GM18507 (cell line): ENCODE results near the gene DHRS12.
A peak's percentile ranks its signal among the peaks of the same experiment; 100 is the strongest.

Source experiments
- DNase-seq: peaks from one replicate; pipeline ENCODE4 v3.0.0; 2011; ENCODE audit warnings: low read depth; ENCODE audit not compliant: insufficient read length; ENCODE audit errors: extremely low spot score
- FAIRE-seq: peaks from 2 replicates; lab custom pipeline; 2011; peaks lifted over from hg19 to GRCh38; lab: Jason Lieb, UNC

Gene DHRS12

DNA sequence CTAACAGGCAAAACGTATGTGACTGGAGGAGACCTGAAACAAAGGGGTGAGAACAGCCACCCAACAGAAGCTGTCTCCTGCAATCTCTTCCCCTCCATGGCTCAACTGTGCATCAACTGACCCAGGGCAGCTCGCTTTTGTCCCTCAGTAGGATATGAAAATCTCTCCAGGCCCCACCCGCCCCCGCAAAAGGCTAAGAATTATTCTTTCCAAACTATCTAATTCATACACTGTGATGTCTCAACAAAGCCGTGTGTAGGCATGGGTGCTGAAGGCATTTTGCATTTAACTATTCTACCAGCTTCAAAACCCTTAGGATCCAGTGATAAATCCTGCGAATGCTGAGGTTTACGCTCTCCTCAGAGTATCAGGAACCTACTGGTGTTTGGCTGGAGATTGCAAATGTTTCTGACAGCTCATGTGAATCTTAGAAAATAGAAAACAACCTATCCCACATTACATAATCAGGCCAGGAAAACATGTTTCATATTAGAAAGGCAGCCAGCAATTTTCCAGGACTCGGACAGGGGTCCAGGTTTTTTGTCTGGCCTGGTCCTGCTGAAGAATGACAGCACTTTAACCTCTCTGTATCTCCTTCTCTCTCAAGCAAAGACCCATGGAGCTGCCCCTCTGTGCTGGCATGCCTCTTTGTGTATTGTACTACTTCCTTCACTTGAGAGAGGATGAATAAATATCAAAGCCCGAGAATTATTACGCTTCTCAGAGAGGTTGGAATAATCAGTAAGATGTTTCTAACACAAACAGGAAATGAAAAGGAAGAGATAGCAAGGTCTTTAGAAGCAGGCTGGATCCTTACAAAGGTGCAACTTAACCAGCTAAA is 17.3 kb downstream of the DHRS12 start:
- DNase-seq = no peak
- FAIRE-seq = no peak

DNA sequence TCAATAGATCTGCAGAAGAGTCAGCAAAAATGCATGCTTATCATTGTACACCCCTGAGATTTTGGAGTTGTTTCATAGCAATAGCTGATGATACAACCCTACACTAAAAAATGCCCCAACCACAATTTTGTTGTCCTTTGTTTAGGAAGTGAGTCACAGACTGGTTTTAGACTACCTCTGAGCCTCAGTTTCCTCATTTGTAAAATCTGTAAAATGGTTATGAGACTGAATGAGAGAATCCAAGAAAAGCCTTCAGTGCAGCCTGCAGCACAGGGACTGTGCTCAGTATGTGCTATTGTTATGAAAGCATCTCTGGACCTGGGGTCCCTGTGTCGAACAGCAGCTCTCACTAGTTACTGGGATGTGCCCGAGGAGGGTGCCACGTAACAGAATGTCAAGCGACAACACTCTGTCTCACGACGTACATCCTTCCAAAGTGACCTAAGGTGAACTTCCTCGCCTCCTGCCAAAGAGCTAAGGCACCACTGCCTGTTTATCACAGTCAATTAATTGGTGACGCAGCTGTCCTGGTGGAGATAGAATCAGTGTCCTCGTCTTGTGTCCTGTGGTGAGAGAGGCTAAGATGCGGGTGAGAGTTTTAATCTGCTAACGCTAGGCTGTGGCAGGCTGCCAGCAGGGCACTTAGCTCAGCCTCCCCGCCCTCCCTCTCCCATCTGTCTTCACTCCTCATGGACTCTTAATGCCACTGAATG is 18.1 kb downstream of the DHRS12 start:
- no peak for DNase-seq
- FAIRE-seq = no peak

DNA sequence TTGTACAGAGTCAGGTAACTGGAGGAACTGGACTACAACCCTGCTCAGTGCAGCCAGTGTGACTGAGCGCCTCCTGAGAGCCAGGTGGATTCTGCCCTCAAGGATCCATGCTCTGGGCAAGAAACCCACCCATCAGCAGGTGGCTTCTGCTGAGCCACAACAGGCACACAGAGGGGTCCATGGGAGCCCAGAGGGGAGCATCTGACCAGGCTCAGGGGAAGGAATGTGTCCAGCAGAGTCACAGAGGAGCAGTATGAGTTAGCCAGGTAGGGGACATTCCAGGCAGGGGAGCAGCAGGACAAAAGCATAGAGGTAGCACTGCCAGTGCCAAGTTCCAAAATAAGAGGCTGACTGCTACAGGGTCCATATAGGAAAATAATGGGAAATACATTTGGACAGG is 19.9 kb downstream of the DHRS12 start:
- FAIRE-seq = no peak
- no peak for DNase-seq

DNA sequence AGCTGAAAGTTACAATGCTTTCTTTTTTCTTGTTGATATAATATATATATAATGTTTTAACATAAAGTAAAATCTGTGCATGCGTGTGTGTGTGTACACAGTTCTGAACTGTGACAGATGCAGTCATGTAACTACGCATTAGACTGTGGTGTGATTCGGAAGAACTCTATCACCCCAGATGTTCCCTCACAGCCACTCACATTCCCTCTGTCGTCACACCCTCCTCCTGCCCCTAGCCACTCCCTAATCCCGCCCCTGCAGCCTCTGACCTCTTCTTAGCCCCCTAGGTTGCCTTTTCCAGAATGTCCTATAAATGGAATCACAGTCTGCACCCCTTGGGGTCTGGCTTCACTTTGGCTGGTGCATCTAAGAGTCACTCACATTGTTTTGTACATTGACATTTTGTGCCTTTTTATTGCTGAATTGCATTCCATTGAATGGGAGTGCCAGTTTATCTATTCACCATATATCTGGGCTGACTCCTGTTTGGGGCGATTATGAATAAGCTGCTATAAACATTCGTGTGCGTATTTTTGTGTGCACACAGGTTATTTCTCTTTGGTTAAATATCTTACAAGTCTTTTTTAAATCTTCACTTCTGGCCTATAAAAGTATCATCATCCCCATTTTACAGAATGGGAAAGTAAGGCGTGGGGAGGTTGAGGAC is 20.4 kb downstream of the DHRS12 start:
- FAIRE-seq = no peak
- DNase-seq = no peak

DNA sequence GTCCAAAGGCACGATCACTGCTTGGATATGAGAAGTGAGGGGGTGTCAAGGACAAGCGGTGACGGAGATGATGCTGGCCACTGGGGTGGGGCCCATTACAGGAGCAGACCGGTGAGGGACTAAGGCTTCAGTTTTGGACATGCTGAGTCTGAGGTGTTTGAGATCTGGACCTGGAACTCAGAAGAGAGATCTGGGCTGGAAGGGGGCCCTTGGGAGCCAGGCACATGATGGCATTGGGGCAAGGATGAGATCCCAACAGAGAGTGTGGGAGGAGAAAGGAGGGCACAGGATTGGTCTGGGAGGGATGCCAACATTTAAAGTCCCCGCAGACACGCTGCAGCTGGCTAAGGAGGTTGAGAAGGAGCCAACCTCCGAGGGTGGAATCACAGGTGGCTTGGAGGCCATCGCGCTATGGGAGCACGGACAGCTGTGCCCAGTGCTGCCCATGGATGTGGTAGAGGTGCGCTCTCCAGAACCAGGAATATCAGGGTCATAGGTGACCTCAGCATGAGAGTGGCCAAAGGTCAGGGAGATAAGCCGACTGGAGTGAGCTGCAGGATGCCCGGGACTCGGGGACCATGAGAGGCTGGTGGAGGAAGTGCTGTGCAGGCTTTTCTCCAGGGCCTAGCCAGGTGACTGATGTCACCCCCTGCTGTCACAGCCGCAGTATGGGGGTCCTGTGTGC is 21.8 kb downstream of the DHRS12 start:
- DNase-seq = no peak

DNA sequence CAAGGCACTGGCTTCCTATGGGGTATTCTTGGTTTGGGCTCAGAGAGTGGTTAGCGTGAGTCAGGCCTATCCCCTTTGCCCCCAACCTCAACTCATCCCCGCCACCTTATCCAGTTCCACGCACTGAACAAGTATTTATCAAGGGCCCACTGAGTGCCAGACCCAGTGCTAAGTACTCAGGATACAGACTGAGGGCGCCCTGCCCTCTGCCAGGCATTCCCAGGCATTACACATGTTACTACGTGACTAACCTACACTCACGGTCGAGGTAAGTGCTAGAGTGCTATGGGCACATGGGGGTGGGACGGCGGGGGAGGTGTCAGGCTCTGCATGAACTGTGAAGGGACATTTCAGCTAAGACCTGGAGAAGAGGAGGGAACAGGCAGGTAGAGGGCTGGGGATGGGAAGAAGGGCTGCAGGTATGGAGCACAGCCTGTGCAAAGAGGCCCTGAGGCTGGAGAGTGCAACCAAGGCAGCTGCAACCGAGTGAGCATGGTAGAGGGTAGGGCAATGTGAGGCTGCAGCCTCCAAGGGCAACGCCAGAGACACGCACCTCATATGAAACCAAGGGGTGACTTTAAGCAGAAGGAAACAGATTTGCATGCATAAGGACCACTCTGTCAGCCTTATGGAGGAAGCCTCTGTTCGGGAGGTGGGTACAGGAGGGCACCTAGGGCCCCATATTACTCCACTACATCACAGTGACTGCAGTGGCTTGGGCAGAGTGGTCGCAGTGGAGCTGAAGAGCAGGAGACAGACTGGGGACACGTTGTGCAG is 22.5 kb downstream of the DHRS12 start:
- DNase-seq (no peak), FAIRE-seq (no peak)

More for the DNA sequence above, 21.8 kb downstream of the DHRS12 start:
- FAIRE-seq = no peak

DNA sequence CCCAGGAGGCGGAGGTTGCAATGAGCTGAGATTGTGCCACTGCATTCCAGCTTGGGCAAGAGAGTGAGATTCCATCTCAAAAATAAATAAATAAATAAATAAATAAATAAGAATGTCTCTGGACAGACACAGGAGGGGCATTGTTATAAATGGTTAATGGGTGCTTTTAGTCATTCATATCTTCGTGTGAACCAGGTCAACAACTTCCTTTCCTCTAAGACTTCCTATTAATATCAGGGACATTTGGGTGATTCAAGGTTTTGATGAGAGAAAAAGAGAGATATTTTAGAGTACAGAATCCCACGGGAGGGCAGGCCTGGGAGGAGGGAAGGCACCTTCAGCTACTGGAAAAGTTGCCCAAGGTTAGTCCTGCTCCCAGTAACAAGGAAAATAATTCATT is 23.9 kb downstream of the DHRS12 start:
- FAIRE-seq = no peak
- DNase-seq = no peak

DNA sequence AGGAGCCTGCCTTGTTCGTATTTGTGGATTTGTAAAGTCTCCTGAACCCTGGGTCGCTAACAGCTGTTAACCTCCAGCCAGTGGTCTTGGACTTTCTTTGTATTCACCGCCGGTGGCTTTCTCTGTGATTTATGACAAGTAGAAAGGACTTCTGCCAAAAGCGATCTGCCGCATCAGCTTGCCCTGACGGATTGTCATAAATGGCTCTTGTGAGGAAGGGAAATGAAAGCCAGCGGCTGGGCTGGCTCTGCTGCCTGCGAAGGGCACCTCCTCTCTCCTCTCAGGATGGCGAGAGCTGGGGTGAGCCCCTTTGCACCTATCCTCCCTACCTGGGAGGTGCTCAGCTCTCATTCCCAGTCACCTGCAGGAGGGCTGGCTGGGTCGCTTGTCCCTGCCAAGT is 25.6 kb downstream of the DHRS12 start:
- FAIRE-seq (no peak), DNase-seq (no peak)

DNA sequence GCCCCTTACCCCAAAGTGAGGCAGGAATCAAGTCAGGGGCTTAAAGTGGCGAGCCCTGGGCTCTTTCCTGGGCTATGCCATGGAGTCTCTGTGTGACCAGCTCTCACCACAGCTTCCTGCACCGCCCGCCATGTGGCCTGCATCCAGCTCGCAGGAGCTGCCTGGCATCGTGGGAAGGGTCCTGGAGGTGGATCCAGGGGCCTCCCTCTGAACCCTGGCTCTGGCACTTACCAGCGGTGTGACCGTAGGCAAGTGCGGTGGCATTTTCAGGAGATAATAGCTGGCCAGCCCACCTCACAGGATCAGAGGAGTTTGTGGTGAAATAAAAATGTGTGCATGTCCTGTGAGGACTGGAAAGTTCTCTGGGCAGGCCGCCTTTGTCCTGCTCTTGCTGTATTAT is 26.0 kb downstream of the DHRS12 start:
- DNase-seq (no peak), FAIRE-seq (no peak)

DNA sequence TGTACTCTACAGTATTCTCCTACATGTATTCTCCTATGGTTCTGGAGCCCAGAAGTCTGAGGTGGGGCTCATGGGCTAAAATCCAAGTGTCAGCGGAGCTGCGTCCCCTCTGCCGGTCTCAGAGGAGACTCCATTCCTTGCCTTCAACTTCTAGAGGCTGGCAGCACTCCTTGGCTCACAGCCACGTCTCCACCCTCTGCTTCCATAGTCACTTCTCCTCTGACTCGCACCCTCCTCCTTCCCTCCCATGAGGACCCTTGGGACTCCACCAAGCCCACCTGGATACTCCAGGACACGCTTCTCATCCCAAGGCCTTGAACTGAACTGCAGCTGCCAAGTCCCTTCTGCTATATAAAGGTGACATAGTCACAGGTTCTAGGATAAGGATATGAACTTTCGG is 27.8 kb downstream of the DHRS12 start:
- no peak for DNase-seq
- no peak for FAIRE-seq

DNA sequence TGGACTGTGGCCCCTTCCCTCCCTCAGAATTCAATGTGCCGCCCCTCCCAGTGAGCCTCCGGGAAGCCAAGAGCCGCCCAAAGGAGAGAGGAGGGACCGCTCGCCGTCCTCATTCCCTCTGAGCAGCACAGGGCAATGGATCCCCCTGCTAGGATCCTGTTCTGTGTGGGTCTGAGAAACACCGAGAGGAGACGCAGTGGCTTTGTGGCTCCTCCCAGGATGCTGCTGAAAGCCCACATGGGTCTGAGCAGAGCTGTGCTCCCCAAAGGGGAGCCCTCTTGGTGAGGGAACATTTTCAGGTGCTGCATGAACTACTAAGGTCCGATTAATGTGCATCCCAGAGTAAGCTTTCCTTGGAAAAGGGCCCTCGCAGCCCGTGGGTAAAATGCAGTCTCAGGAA is 30.4 kb downstream of the DHRS12 start:
- FAIRE-seq (no peak), DNase-seq (no peak)

DNA sequence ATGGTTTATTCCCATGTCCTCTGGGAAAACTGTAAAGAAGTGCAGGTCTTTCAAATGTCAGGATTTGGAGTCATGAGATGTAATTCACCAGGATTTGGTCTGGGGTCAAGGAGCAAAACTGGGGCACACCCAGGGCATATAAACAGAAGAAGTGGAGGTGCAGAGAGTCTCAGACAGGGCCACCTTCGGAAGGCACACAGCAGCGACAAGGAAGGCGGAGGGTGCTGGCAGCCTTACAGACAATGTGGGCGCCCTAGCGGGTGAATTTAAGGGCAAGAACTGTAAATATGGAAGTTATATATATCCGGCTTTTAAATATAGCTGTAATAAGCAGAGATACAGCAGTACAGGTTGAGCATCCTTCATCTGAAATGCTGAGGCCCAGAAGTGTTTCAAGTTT is 31.2 kb downstream of the DHRS12 start:
- no peak for DNase-seq
- no peak for FAIRE-seq

DNA sequence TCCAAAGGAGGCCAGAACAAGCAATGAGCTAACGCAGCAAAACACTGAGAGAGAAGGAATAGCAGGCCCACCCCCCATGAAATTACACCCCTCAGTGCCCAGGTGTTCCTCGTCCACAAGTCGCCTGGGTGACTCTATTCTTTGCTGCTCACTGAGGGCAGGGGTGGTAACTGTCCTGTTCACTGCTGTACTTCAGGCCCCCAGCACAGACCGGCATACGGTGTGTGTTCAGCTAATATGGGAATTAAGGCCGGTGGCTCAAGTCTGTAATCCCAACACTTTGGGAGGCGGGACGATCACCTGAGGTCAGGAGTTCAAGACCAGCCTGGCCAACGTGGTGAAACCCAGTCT is 31.9 kb downstream of the DHRS12 start:
- no peak for DNase-seq
- FAIRE-seq = no peak

DNA sequence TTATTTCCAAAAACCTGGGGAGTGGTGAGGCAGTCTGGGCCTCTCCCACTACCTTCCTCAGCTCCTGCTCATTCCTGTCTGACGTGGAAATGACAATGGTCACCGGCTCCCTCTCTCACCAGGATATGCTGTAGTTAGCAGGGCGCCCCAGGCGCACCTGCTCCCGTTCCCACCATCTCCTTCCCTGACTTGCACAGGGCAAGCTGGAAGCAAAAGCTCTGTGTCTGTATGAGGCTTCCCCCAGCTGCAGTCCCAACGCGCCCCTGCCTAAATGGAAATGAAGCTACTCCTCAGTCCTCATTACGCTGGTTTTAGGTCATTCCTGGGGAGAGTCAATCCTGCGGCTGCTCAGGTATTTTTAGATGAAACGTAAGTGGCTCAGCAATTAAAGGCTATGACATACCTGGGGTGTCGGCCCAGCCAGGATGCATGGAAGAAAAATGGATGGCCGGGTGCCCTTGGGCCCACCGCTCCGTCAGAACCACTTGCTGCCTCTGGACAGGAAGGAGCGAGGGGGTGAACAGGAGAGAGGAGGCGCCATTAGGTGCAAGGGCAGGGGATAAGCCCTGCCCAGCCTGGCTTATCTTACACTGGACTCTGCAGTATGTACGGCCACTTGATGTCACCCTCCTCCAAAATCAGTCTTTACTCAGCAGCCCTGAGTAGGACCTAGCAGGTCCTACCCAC is 32.4 kb downstream of the DHRS12 start:
- FAIRE-seq = peak; percentile 33

DNA sequence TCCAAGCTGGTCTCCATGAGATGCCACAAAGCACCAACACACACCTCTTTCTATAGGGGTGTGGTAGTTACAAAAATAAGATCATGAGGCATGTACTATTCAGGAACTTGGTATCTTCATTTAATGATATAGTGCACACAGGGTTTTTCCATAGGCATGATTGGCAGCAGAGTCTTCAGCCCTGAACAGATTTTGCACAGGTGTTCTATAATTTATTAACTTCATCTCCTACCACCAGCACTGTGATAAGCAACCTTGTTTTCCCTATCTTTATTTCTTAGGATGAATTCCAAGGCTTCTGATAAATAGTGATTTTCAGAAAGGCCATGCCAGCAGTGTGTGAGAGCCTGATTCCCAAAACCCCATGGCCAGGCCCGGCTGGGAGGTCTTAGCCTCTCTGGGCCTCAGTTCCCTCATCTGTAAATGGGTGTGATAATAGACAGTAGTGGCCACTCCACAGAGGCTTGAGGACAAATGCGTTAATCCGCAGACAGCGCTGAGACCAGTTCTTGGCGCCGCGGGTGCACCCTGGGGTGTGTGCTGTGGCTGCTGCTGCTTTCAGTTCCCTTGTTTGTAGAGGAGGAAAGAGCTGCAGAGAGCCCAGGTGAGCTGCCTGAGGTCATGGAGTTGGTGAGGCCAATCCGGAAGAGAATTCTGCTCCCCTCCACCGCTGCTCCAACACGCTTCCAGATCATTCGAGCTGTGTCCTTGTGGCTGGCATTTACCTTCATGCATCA is 33.1 kb downstream of the DHRS12 start:
- FAIRE-seq (peak; percentile 41), DNase-seq (no peak)

More for the DNA sequence above, 32.4 kb downstream of the DHRS12 start:
- no peak for DNase-seq

DNA sequence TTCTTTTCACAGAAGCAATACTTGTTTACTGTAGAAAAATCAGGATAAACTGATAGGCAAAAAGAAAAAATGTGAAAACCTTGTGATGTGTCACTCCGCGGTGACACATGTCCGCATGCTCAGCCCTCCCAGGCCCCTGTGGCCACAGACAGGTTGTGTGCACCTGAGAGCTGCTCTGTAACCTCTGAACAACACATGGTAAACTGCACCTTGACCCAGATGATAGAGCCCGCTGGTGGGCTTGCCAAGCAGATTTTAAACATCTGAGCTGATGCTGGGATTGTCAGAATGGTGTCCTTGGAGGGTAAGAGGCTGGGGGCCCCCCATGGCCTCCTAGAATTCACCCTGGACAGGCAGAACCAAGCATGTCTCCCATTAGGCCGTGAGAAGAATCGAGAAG is 33.8 kb downstream of the DHRS12 start:
- no peak for FAIRE-seq

DNA sequence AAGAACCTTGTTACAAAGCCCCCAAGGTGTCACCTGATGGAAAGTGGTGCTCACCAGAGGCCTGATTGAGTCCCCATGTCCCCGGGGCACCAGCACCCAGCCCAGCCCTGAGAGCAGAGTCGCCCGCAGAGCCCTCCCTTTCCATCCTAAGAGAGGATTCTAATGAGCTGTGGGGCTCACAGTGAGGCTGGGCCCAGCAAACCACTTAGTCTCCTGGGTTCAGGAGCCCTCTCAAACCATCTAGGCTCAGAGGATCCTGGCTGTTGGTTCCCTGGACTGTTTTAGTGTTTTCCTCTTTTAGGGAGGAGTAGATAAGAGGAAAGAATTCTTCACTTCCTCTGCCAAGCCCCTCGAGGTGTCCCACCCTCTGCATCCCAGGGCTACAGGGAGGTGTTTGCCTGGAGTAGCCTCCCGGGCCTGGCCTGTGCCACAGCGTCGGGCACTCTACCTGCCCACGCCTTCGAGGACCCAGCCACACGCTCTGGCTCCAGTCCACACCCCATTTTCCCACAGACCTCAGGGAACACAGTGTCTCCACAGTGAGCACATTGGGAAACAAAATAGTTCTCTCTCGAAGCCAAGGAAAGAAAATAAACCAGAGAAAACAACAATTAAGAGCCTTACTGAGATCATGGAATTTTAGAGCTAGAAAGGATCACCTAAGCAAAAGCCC is 34.4 kb downstream of the DHRS12 start:
- FAIRE-seq (no peak), DNase-seq (no peak)

More for the DNA sequence above, 33.8 kb downstream of the DHRS12 start:
- DNase-seq = no peak

DNA sequence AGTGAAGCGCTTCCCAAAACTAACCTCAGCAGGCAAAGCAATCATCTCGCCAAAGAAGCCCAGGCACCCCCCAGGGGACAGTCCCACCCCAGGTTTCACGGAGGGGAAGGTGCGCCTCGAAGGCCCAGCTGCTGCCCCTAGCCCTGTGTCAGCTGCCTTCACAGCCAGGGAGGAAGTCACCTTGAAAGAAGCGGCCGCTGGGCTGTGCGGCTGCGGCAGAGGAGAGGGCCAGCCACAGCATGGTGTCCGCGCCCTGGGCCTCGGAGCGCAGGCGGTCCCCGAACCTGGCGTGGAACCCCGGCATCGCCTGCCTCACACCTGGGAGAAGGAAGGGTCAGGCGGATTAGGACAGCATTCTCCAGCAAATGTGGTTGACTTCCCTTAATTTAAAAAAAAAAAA is 35.0 kb downstream of the DHRS12 start:
- FAIRE-seq = no peak
- no peak for DNase-seq
